NAMALWA (cell line): ENCODE data around the gene KIAA0319L.

Experiments used
- DNase-seq: peaks from one replicate; pipeline ENCODE4 v3.0.0-alpha.2; 2015; ENCODE audit warnings: low spot score

Gene KIAA0319L

GRCh38 chr1:35561972-35562680, 4.9 kb upstream of the KIAA0319L start:
- no peak for DNase-seq

DNA sequence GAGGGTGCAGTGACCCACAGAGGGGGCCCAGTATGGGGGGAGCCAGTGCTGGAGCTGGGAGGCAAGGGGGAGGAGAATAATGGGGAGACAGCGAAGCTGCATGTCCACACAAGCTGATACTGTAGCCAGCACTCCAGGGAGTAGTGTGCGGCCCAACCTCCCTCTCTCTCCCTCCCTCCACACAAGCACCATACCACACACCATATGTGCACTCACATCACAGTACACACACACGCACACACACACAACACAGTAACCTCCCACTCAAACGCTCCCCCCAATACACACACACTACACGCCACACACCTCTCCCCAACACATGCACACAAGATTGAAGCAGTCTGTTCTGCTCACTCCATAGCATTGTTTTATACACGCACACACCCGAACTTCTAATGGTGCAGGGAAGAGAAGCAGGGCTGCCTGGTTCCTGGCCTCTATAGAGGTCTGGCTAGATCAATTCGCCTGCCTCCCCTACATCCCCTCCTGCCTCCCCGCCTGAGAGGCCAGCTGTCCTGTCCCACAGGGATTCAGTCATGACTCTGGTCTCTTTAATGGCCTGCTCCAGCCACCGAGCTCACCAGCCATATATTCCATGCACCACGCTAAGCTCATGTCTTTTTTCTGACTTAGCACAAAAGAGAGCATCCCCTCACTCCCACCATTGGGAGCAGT, 4.2 kb upstream of the KIAA0319L start:
- DNase-seq: no peak

GRCh38 chr1:35560256-35561225, 3.3 kb upstream of the KIAA0319L start:
- DNase-seq: no peak

DNA sequence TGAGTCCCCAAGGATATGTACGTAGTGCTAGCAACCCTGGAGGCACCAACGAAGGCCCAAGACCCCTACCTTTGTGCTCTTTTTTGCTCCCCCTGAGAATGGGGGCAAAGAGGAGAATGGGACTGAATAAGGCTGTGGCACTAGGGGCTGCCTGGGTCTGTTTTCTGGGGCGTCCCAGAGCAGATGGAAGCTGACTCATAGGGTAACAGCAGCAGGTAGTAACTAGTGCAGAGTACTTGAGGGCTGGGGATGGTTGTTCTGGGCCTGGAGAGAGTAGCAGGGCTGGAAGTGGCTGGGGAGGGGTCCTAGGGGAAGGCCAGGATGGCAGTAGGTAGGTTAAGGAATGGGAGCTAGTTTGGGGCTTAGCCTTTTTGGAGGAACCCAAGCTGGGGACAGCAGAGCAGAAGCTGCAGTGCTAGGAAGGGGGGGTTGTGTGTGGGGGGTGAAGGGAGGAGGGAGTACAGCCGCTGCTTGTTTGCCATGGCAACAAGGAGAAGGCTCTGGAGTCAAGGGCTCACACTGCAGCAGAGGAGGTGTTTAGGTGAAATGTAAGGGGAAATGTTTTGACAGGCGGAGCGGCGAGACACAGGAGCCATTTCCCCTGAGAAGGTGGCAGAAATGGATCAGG, 2.2 kb upstream of the KIAA0319L start:
- DNase-seq: no peak

DNA sequence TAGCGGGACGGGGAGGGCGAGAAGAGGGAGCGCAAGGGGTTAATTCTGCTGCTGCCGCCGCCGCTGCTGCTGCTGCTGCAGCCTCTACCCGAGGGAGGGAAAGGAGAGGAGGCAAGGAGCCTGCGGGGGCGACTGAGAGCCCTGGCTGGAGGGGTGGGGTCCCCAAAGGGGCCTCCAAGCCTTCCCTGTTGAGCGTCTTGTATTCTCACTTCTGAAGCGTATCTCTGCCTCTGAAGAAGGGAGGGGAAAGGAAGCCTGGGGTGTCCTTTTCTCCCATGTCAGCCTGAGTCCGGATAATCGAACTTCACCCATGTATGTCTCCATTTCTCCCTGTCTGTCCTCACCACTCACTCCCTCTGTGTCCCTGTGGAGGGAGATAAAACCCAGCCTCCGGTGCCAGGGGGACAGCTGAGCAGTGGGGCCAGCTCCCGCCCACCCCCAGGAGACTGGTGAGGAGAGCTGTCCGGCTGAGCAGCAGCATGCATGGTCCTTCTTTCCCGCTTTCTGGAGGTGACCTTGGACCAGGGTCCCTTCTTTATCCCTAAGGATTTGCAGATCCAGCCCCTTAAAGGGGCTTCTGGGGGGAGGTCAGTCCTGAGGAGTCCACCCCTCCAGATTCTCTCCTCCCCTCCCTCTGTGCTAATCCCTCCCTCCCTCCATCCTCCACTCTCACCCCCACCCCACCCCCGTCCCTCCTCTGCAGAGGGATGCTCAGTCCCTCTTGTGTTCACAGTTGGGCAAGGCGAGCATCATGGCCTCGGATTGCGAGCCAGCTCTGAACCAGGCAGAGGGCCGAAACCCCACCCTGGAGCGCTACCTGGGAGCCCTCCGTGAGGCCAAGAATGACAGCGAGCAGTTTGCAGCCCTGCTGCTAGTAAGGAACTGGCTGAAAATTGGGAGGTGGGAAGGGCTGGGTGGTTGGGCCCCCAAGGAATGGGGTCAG, 1.4 kb upstream of the KIAA0319L start:
- no peak for DNase-seq

DNA sequence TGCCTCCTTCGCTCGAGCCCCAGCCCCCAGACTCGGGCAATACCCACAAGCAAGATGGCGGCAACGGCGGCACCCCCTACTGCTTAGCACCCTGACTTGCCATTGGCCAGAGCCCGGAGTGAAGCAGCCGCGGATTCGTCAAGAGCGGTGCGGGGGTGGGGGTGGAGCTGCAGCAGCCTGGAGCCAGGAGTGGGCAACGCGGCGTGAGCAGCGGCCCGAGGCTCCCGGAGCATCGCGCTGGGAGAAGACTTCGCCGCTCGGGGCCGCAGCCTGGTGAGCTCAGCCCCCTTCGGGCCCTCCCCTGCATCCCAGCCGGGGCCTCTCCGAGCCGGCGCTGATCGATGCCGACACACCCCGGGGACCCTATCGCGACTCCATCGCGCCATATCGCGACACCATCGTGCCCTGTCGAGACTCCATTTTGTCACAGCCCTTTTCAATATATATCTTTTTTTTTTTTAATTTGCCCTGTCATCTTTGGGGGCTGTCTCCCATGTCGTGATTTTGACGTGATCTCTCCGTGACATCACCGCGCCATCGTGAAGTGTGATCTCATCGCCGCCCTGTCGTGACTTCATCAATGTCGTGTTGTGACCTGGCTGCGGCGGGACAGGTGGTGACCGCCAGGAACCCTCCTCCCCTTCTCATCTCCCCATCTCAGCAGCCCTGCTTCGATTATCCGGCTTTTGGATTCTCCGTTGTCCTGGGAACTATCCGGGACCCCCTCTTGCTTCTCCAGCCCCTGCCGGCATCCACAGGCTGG, 589 bp upstream of the KIAA0319L start, which contains the start of gene NCDN:
NCDN (plus strand) TSS at position 189 of the 763 bp plus-strand sequence; CDS start at position 581, 392 bp downstream.
- peak; percentile 97 for DNase-seq

GRCh38 chr1:35556484-35557117, 602 bp downstream of the KIAA0319L start:
- peak; percentile 48 for DNase-seq

DNA sequence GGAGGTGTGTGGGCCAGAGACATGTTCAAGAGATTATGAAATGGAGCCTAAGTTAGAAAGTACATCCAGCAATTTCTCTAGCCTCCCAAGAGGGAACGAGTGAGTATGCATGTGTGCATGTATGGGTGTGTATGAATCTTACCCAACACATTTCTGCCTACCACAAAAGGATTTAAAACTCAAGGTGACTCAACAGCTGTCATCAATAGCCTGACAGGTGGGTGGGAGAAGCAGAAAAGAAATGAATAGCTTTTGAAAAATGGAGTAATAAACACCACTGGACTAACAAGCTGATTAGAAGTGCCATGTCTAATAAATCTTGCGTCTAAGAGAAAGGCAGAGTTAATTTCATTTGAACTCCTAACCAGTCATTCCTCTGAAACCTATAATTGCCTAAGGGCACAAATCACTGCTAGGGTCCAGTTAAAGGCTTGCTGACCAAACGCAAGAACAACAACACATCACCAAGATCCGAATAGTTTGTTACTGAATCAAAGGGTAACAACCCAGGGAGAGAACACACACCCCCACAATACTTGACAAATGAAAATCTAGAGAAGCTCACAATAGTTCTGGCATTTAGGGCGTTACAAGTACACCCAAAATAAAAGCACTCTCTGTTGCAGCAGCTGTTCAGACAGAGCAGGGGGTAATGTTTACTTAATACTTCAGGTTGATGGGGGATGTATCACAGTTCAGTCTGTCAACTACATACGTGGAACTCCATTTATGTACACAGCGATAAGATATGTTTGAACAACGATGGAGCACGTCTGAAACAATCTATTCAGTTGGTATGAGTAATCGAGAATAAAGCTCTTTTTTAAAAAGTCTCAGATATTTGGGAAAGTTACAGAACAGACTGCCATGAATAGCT, 1.4 kb downstream of the KIAA0319L start:
- no peak for DNase-seq

GRCh38 chr1:35555212-35555584, 2.0 kb downstream of the KIAA0319L start:
- no peak for DNase-seq

DNA sequence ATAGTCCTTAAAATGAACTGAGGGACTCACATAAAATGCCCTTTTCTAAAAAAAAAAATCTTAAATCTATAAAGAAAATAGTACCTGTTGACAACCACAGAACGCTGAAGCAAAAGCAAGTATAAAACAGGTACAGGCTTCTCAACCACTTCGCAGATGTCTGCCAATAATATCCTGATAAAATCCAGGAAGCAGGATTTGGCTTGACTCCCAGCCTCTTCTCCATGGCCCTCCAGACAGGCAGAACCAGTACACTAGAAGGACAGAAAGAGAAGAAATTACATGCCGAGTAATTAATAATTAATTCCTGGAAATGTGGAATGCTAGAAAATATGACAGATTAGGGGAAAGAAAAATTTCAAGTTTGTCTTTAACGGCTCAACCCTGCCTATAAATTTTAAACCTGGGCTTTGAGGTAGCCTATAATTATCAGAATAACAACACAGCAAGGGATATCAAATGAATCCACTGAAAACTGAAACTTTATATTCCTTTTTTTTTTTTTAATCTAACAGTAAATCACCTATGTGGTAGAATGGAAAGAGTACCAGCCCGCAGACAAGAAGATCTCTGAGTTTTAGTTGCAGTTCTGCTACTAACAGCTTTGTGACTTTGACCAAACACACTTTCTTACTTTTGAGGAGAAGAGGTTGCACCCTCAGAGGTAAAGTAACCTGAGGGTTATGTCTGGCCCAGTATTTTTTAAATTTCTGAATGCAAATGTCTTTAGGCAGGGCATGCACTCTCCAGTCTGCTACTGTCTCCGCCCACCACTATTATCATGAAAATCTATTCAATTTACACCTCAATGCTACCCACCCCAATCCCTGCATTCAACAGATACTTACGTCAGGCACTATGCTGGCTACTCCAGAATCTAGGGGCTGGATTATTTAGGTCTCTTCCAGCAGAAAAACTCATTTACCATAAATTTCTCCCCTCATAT, 2.7 kb downstream of the KIAA0319L start:
- no peak for DNase-seq

DNA sequence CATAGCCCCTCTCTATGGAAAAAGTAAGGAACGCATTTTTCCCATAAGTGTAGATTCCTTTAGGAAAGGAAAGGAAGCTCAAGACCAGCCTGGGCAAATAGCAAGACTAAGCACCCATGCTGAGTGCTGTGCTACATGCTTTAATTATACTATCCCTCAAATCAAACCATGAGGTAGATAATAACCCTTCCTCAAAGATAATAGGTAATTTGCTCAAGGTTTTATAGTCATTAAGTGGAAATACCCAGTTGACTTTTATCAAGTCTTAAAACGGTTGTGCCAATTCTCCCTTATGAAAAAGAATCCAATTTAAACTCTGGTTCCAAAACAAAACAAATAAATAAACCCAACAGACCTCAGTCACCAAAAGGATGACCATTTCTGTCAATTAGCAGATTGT, 3.4 kb downstream of the KIAA0319L start:
- no peak for DNase-seq

DNA sequence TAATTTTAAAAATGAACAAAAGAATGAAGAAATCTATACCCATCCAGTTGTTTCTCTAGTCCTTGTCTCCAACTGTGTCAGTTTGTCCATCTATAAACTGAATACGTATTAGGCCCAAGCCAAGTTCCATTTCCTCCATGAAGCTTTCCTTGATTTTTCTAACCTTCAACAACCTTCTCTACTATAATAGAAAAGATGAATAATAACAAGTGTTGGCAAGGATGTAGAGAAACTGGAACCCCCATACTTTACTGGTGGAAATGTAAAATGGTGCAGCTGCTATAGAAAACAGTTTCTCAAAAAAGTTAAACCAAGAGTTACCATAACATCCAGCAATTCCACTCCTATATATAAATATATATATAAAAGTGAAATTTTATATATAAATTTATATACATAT, 10.6 kb downstream of the KIAA0319L start:
- no peak for DNase-seq

DNA sequence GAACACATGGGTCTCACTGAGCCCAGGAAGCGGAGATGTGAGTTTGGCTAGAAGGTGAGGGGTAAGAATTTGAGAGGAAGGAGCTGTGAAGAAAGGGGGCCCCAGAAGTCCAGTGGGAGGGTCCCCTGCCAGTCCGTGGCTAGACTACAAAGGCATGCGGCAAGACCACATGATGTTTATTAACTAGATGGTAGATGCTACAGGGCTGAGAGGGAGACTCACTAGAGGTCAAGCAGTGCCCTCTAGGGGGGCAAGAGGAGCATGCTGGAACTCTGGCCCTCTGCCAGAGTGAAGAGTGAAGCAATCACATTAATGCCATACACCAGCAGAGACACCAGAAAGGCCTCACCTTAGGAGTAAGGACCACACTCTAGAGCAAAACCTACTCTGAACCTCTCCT, 12.2 kb downstream of the KIAA0319L start:
- DNase-seq: peak; percentile 75

- DNase-seq: no peak
These were observed 17.4 kb downstream of the KIAA0319L start for GRCh38 chr1:35539824-35540261.

DNA sequence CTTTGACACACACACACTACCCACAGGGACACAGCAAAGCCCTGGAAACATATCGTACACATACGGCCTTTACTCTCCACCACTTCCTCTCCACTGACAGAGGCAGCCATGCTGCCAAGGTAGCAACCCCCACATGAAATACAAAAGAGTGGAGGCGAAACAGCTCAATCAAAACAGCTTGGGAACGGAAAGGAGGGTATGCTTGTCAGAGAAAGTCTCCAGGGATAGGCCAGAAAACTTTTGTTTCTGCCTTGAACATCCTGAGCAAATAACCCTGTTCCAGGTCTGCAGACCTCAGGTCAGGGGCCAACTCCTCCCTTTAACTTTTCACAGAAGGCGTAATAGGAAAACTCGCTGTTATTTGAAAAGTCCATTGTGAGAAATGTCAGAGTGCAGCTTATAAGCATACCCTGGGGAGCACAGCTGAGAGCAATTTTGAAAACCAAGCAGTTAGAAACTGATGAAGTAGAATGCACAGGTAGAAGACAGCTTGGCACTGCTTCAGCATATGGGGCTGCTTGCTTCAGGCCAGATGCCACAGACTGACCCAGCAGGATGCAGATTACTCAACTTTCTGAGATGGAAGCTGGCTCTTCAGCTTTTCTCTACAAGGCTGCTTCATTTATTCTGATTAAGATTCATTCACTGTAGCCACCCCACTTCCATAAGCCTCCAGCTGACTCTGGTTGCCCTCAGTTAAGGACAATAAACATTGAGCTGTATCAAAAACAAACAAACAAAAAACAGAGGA, 18.0 kb downstream of the KIAA0319L start:
- DNase-seq: no peak

- DNase-seq: no peak
These were observed 19.4 kb downstream of the KIAA0319L start for GRCh38 chr1:35537806-35538205.
